Activated naive CD4-positive, alpha-beta T cell treated with anti-CD3 and anti-CD28 coated beads for 36 hours (primary cell): Measurements from ENCODE around the gene ADA. TPM values are rescaled to one million over a fixed set of nuclear protein-coding genes. Genes with fewer than 3 reads are reported as not detected.

ENCODE experiments used
- CTCF ChIA-PET: fragments of 350-600 bp; sonication (Branson Sonifier 250); formaldehyde crosslinking; loops from one replicate; lab custom pipeline; 2021; ENCODE audit warnings: antibody characterized with exemption; lab: Charles Lee
- DNase-seq: peaks from one replicate; pipeline ENCODE4 v3.0.0-alpha.2; 2020
- H3K27ac Mint-ChIP-seq: one replicate; pipeline ENCODE4 v1.8.0; 2021; ENCODE audit warnings: mild to moderate bottlenecking, mixed read lengths
- H3K27me3 Mint-ChIP-seq: one replicate; pipeline ENCODE4 v1.8.0; 2021; ENCODE audit warnings: low read depth, mixed read lengths
- H3K36me3 Mint-ChIP-seq: one replicate; pipeline ENCODE4 v1.8.0; 2021; ENCODE audit warnings: low read depth, mixed read lengths
- H3K4me1 Mint-ChIP-seq: one replicate; pipeline ENCODE4 v1.8.0; 2021; ENCODE audit warnings: low read depth, mixed read lengths
- H3K4me3 Mint-ChIP-seq: one replicate; pipeline ENCODE4 v1.8.0; 2021; ENCODE audit warnings: mild to moderate bottlenecking, moderate library complexity, mixed read lengths
- H3K9me3 Mint-ChIP-seq: one replicate; pipeline ENCODE4 v1.8.0; 2021; ENCODE audit warnings: mixed read lengths
- intact Hi-C: fragments of 100-400 bp; cut with micrococcal nuclease; formaldehyde crosslinking; loops from one replicate; pipeline ENCODE4 v1.15.1; 2023
- total RNA-seq, 2 experiments: library from RNA; stranded (reverse); gene quantifications; one replicate each; pipeline ENCODE4 v1.2.3, GENCODE V29; 2021

The ADA gene
- total RNA-seq, 2 experiments from 2014 or later: 54.6 to 54.9 TPM

DNA sequence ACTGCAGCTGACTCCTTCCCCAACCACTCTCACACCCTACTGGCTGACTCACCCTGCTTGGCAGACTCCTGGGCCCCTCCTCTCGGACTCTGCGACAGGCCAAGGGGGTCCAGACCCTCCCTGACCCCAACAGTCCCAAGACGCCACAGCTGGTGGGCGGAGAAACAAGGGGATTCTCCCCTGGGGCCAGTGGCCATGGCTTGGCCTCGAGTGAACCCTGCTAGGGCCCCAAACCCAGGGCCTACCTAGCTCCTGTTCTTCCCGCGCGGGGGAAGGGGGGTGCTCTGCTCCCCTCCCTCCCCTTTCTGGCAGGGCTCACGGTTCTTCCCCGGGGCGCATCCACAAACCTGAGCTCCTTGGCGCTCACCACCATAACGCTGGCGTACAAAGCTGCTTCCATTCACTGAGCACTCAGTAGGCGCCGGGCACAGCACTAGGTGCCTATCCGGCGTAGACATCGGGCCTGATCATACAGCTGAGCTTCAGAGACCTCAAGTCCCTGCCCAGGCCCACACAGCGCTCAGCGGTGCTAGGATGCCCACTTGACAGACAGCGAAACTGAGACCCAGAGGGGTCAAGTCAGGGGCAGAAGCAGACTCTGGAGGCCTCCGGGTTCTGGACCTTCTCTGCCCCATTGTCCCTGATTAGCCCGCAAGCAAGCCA, 597 bp downstream of the ADA start:
- peaks cover 55% of the 10 kb centered on the region for H3K4me1 Mint-ChIP-seq
- peaks cover 9% of the 10 kb centered on the region for H3K9me3 Mint-ChIP-seq
- H3K27me3 Mint-ChIP-seq: no peaks in the 10 kb centered on the region
- DNase-seq: peak; percentile 68
- H3K36me3 Mint-ChIP-seq: no peaks in the 10 kb centered on the region
- intact Hi-C loops: loop anchor here (2.0 kb wide), 2 partner anchors 316 to 440 kb away; partner anchors contain the start of genes OSER1 and STK4
- CTCF ChIA-PET: interaction anchor here (1.1 to 2.4 kb wide), 4 partner anchors 33 to 97 kb away, joined by 3 to 9 read pairs (median 5); no protein-coding TSS in a partner anchor
- H3K4me3 Mint-ChIP-seq: peak overlapping the region; percentile 87
- peak overlapping the region; percentile 76 for H3K27ac Mint-ChIP-seq

DNA sequence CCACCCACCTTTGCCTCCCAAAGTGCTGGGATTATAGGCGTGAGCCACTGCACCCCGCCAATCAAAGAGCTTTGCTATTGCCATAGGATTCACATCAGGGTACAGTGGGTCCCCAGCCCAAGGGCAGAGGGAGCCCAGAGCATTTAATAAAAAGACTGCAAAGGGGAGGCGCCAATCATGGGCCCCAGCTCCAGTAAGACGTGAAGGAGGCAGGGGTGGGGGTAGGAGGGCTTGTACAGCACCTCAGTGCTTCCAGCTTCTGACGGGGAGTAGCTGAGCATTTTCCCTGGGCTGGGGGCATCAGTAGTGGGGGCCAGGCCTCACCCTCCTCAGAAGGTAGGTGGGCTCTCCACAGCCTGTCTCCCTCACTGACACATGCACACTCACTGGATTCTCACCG, 1.5 kb downstream of the ADA start:
- no peak overlapping the region for H3K27ac Mint-ChIP-seq
- CTCF ChIA-PET: interaction anchor here (0.6 to 2.4 kb wide), 9 partner anchors 18 to 394 kb away, joined by 3 to 9 read pairs (median 3); no protein-coding TSS in a partner anchor
- intact Hi-C loops: loop anchor here (2.0 to 10.0 kb wide), 4 partner anchors 317 to 1905 kb away; partner anchors contain the start of genes OCSTAMP, OSER1 and STK4

DNA sequence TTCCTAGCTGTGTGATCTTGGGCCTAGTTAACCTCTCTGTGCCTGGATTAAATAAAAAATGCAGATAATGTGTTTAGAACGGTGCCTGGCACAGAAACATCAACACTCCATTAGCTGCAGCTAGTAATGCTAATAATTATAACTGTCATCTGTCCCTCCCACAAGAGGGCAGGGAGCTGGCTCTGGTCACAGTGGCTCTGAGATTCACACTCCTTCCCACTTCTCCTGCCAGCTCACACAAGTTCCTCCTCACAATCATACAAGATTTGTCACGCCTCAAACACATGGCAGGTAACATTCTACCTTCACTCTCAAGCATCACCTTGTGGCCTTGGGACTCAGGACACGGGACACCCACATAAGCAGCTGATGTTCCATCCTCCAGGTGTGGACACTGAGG, 2.4 kb downstream of the ADA start:
- DNase-seq: no peak
- intact Hi-C loops: loop anchor here (10.0 kb wide), 2 partner anchors 894 to 1906 kb away; partner anchors contain the start of gene OCSTAMP
- Mint-ChIP-seq H3K27ac (no peak overlapping the region), H3K36me3 (no peaks in the 10 kb centered on the region), H3K4me1 (peaks cover 73% of the 10 kb centered on the region), H3K9me3 (peaks cover 4% of the 10 kb centered on the region), H3K4me3 (peak overlapping the region; percentile 87), H3K27me3 (no peaks in the 10 kb centered on the region)
- CTCF ChIA-PET: interaction anchor here (0.6 to 1.8 kb wide), 5 partner anchors 13 to 395 kb away, joined by 3 to 9 read pairs (median 3); no protein-coding TSS in a partner anchor

More for the DNA sequence above, 1.5 kb downstream of the ADA start:
- no peak for DNase-seq
- peaks cover 64% of the 10 kb centered on the region for H3K4me1 Mint-ChIP-seq
- peak overlapping the region; percentile 87 for H3K4me3 Mint-ChIP-seq
- H3K36me3 Mint-ChIP-seq: no peaks in the 10 kb centered on the region
- peaks cover 9% of the 10 kb centered on the region for H3K9me3 Mint-ChIP-seq
- H3K27me3 Mint-ChIP-seq: no peaks in the 10 kb centered on the region

DNA sequence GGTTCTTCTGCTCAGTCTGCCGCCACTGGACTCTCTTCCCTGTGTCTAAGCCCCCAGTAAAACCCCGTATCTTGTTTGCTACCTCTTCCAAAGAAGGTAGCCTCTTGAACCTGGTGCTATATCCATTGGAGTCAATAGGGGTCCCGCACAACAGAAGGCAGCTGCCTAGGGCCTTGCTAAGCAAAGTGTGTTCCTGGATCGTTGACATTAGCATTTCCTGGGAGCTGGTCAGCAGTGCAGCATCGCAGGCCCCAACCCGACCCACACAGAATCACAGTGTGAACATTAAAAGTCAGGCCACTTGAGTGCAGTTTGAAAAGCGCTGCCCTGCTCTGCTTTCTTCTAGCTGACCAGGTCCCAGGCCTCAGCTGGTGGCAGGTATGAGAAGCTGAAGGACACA, 2.9 kb downstream of the ADA start:
- peaks cover 1% of the 10 kb centered on the region for H3K9me3 Mint-ChIP-seq
- H3K4me1 Mint-ChIP-seq: peaks cover 78% of the 10 kb centered on the region
- intact Hi-C loops: loop anchor here (10.0 kb wide), 2 partner anchors 894 to 1906 kb away; partner anchors contain the start of gene OCSTAMP
- H3K27me3 Mint-ChIP-seq: no peaks in the 10 kb centered on the region
- no peak for DNase-seq
- H3K27ac Mint-ChIP-seq: no peak overlapping the region
- no peak overlapping the region for H3K4me3 Mint-ChIP-seq
- H3K36me3 Mint-ChIP-seq: no peaks in the 10 kb centered on the region
- CTCF ChIA-PET: interaction anchor here (0.6 to 1.8 kb wide), 4 partner anchors 13 to 84 kb away, joined by 3 to 9 read pairs (median 3); no protein-coding TSS in a partner anchor

DNA sequence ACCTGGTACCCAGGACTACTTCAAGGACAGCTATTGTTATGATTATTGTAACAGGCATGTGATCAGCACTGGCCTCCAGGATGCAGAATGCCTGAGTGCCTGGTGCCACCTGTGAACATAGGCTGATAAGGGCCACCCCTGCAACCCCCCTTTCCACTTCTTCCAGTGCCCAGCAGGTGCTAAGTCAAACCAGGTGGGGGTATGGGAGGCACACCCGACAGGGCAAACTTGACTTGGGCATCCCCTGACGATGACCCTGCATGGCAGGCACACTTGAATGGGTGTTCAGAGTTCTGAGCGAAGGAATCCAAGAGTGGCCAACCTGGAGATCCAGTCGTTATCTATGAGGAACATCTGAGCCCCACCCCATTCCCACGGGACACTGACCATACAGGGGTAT, 3.4 kb downstream of the ADA start:
- CTCF ChIA-PET: interaction anchor here (0.8 kb wide), 1 partner anchor 100 kb away, joined by 3 read pairs; no protein-coding TSS in a partner anchor
- intact Hi-C loops: loop anchor here (10.0 kb wide), 2 partner anchors 893 to 1907 kb away; partner anchors contain the start of gene OCSTAMP
- H3K4me1 Mint-ChIP-seq: peaks cover 80% of the 10 kb centered on the region
- no peaks in the 10 kb centered on the region for H3K9me3 Mint-ChIP-seq
- H3K27ac Mint-ChIP-seq: no peak overlapping the region
- DNase-seq: no peak
- no peaks in the 10 kb centered on the region for H3K27me3 Mint-ChIP-seq
- no peak overlapping the region for H3K4me3 Mint-ChIP-seq
- H3K36me3 Mint-ChIP-seq: no peaks in the 10 kb centered on the region

DNA sequence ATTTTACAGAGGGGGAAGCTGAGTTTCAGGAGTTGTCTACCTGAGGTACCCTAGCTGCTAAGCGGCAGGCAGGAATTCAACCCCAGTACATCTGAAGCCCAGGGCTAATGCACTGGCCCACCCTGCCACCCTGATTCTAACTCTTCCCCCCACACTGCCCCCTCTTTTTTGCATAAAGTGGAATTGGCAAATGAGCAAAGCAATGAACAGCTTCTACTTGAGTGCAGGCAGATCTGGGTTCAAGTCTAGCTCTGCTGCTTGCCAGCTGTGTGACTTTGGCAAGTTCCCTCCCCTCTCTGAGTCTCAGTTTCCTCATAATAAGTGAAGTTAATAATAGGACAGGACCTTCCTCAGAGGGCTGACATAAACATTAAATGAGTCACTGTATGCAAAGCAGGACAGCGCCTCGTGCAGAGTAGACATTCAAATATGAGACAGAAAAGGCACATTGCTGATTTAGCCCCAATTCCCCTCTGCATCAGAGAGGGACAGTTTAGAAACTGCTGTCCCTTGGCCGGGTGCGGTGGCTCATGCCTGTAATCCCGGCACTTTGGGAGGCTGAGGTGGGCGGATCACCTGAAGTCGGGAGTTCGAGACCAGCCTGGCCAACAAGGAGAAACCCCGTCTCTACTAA, 4.7 kb downstream of the ADA start:
- H3K27me3 Mint-ChIP-seq: no peaks in the 10 kb centered on the region
- CTCF ChIA-PET: interaction anchor here (0.7 to 1.9 kb wide), 3 partner anchors 17 to 86 kb away, joined by 4 to 7 read pairs (median 6); no protein-coding TSS in a partner anchor
- DNase-seq: peak; percentile 56
- intact Hi-C loops: loop anchor here (1.0 to 10.0 kb wide), 3 partner anchors 48 to 1908 kb away; partner anchors contain the start of gene OCSTAMP
- H3K4me1 Mint-ChIP-seq: peaks cover 89% of the 10 kb centered on the region
- H3K4me3 Mint-ChIP-seq: no peak overlapping the region
- peak overlapping the region; percentile 79 for H3K27ac Mint-ChIP-seq
- H3K9me3 Mint-ChIP-seq: no peaks in the 10 kb centered on the region
- H3K36me3 Mint-ChIP-seq: no peaks in the 10 kb centered on the region

DNA sequence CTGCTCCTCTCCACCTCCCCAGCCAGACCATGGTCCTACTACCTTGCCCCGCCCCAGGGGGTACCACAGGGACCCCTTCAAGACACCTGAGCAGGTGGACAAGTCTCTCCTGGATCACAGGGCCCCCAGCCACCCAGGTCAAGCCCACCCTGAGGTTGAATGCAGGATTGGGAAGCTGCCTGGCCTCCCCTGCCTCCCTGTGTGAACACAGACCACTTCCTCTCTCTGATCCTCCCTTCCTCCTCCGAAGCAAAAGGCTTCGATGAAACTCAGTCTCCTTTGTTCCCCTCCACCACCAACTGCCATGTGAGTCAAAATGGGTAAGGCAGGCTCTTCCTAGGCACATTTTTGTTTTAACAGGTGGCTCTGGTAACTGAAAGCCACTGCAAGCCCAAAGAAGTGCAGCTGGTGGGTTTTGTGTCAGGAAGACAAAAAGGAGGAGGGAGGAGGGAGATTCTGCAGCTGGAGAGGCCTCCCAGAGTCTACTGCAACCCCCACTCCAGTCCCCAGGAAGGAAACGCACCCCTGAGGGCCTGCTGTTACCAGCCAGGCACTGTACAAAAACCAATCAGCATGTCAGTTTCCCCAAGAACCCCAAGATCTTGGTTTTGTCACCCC, 5.4 kb downstream of the ADA start:
- Mint-ChIP-seq H3K9me3 (no peaks in the 10 kb centered on the region), H3K27ac (peak overlapping the region; percentile 79), H3K27me3 (no peaks in the 10 kb centered on the region), H3K4me1 (peaks cover 93% of the 10 kb centered on the region), H3K36me3 (no peaks in the 10 kb centered on the region), H3K4me3 (peak overlapping the region; percentile 1)
- DNase-seq: peak; percentile 68
- CTCF ChIA-PET: interaction anchor here (0.7 to 4.6 kb wide), 4 partner anchors 18 to 87 kb away, joined by 4 to 31 read pairs (median 6); no protein-coding TSS in a partner anchor
- intact Hi-C loops: loop anchor here (1.0 to 10.0 kb wide), 3 partner anchors 48 to 1909 kb away; partner anchors contain the start of gene OCSTAMP

DNA sequence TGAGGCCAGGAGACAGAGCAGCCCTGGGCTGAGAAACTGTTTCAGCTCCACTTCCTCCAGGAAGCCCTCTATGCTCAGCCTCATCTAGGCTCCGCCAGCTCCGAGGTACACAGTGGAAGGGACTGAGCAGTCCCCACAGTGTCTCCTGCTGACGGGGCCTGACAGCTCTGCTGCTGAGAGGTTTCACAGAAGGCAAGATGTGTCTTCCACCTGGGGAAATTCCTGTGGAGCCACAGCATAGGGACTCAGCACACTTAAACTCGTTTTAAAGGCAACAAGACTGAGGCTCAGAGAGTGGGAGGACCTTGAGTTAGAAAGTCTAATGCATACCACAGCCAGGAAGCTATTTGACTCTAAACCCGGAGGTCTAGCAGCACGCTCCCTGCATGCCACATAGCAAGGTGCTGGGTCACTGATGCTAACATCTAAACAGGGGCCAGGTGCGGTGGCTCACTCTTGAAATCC, 6.8 kb downstream of the ADA start:
- H3K9me3 Mint-ChIP-seq: no peaks in the 10 kb centered on the region
- H3K36me3 Mint-ChIP-seq: peaks cover 1% of the 10 kb centered on the region
- peaks cover 81% of the 10 kb centered on the region for H3K4me1 Mint-ChIP-seq
- H3K27ac Mint-ChIP-seq: peak overlapping the region; percentile 85
- intact Hi-C loops: loop anchor here (1.0 to 10.0 kb wide), 5 partner anchors 8 to 1910 kb away; partner anchors contain the start of genes OCSTAMP and YWHAB
- H3K4me3 Mint-ChIP-seq: peak overlapping the region; percentile 23
- DNase-seq: peak; percentile 71
- no peaks in the 10 kb centered on the region for H3K27me3 Mint-ChIP-seq
- CTCF ChIA-PET: interaction anchor here (1.0 to 4.6 kb wide), 4 partner anchors 27 to 88 kb away, joined by 3 to 31 read pairs (median 4); no protein-coding TSS in a partner anchor

DNA sequence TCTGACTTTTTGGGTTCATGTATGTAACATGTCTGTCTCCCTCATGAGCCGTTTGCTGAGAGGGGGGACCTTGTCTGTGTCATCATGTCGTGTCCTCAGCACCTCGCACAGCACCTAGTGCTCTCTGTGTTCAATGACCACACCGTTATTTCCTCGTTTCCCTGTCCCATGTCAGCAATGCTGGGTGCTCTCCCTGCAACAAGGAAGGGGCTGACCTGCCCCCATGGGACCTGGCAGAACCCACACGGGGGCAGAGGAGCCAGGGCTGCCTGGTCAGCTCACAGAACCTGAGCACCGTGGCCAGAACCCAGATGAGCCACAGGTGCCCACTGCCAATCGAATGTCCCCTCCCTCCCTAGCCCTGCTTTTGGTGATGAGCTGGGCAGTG, 7.3 kb downstream of the ADA start:
- H3K27me3 Mint-ChIP-seq: no peaks in the 10 kb centered on the region
- intact Hi-C loops: loop anchor here (1.0 to 10.0 kb wide), 5 partner anchors 8 to 1911 kb away; partner anchors contain the start of genes OCSTAMP and YWHAB
- H3K4me3 Mint-ChIP-seq: no peak overlapping the region
- H3K27ac Mint-ChIP-seq: peak overlapping the region; percentile 85
- DNase-seq: no peak
- H3K36me3 Mint-ChIP-seq: peaks cover 2% of the 10 kb centered on the region
- CTCF ChIA-PET: interaction anchor here (1.0 to 4.6 kb wide), 3 partner anchors 34 to 89 kb away, joined by 3 to 31 read pairs (median 5); no protein-coding TSS in a partner anchor
- H3K4me1 Mint-ChIP-seq: peaks cover 78% of the 10 kb centered on the region
- H3K9me3 Mint-ChIP-seq: no peaks in the 10 kb centered on the region

DNA sequence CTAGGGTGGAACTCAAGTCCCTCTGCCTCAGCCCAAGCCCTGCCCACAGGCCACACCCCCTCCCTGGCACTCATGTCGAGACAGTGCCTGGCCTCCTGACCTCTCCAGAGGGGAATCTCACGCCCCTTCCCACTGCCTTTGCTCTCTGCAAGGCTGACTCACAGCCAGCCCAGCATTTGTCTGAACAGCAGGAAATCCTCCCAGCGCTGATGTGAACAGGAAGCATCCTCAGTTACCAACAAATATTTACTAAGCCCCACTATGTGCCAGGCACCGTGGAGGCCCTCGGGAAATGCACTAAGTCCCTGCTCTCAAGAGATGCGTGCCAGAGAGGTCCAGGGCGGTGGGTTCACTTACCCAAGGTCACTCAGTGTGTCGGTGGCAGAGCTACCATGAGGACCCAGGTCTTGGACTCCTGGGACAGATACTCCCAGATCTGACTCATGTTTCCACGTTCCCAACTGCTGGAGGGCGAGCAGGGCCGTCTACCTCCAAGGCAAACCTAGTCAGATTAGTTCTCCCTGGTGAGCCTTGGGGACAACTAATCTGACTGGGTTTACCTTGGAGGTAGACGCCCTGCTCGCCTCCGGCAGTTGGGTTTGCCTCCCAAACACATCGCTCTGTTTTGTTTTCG, 7.8 kb downstream of the ADA start:
- H3K4me1 Mint-ChIP-seq: peaks cover 72% of the 10 kb centered on the region
- DNase-seq: peak; percentile 73
- no peak overlapping the region for H3K4me3 Mint-ChIP-seq
- H3K27ac Mint-ChIP-seq: peak overlapping the region; percentile 85
- CTCF ChIA-PET: interaction anchor here (1.0 to 4.6 kb wide), 5 partner anchors 34 to 89 kb away, joined by 3 to 31 read pairs (median 4); no protein-coding TSS in a partner anchor
- intact Hi-C loops: loop anchor here (1.0 to 10.0 kb wide), 5 partner anchors 9 to 1911 kb away; partner anchors contain the start of genes OCSTAMP and YWHAB
- peaks cover 2% of the 10 kb centered on the region for H3K36me3 Mint-ChIP-seq
- no peaks in the 10 kb centered on the region for H3K27me3 Mint-ChIP-seq
- H3K9me3 Mint-ChIP-seq: no peaks in the 10 kb centered on the region

DNA sequence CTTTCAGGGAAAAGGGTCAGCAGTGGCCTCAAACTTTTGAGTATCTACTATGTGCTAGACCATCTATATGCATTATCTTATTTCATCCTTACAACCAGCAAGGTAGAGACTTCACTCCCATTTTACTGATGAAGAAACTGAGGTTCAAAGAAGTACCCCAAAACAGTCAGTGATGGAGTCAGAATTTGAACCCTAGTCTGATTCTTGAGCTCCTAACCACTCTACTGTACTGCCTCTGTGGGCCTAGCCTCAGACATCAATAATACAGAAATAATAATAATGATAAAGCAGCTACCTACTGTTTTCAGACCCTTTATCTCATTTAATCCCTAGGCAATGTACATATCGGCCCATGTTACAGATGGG, 8.4 kb downstream of the ADA start:
- intact Hi-C loops: loop anchor here (5.0 to 10.0 kb wide), 3 partner anchors 244 to 1912 kb away; partner anchors contain the start of genes OCSTAMP and YWHAB
- peaks cover 5% of the 10 kb centered on the region for H3K36me3 Mint-ChIP-seq
- H3K4me1 Mint-ChIP-seq: peaks cover 67% of the 10 kb centered on the region
- CTCF ChIA-PET: interaction anchor here (1.3 to 4.6 kb wide), 4 partner anchors 33 to 89 kb away, joined by 3 to 31 read pairs (median 4); no protein-coding TSS in a partner anchor
- H3K27ac Mint-ChIP-seq: peak overlapping the region; percentile 57
- DNase-seq: no peak
- H3K4me3 Mint-ChIP-seq: no peak overlapping the region
- H3K9me3 Mint-ChIP-seq: no peaks in the 10 kb centered on the region
- no peaks in the 10 kb centered on the region for H3K27me3 Mint-ChIP-seq
